ENCODE measurements around the gene ASPHD2. TPM values are rescaled to one million over a fixed set of nuclear protein-coding genes. Genes with fewer than 3 reads are reported as not detected.

ASPHD2 gene, protein sequence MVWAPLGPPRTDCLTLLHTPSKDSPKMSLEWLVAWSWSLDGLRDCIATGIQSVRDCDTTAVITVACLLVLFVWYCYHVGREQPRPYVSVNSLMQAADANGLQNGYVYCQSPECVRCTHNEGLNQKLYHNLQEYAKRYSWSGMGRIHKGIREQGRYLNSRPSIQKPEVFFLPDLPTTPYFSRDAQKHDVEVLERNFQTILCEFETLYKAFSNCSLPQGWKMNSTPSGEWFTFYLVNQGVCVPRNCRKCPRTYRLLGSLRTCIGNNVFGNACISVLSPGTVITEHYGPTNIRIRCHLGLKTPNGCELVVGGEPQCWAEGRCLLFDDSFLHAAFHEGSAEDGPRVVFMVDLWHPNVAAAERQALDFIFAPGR
- total RNA-seq: 1 to 10 TPM in 1 of 2 donors, under 1 TPM in 1; 0.31 to 1.4 TPM
- 1 to 10 TPM in 1 of 2 donors, under 1 TPM in 1; 0.45 to 1.6 TPM for polyA plus RNA-seq
- long read RNA-seq, donor 1: 0 reads
- long read RNA-seq, donor 2: 0 reads
- long read RNA-seq, donor 3: 0 reads
- long read RNA-seq, donor 4: 0 reads
- long read RNA-seq, donor 5, partial matches to known transcripts: 5 of 15 reads
- long read RNA-seq, donor 5, other reads (novel, unspliced or antisense): 9 of 15 reads

DNA sequence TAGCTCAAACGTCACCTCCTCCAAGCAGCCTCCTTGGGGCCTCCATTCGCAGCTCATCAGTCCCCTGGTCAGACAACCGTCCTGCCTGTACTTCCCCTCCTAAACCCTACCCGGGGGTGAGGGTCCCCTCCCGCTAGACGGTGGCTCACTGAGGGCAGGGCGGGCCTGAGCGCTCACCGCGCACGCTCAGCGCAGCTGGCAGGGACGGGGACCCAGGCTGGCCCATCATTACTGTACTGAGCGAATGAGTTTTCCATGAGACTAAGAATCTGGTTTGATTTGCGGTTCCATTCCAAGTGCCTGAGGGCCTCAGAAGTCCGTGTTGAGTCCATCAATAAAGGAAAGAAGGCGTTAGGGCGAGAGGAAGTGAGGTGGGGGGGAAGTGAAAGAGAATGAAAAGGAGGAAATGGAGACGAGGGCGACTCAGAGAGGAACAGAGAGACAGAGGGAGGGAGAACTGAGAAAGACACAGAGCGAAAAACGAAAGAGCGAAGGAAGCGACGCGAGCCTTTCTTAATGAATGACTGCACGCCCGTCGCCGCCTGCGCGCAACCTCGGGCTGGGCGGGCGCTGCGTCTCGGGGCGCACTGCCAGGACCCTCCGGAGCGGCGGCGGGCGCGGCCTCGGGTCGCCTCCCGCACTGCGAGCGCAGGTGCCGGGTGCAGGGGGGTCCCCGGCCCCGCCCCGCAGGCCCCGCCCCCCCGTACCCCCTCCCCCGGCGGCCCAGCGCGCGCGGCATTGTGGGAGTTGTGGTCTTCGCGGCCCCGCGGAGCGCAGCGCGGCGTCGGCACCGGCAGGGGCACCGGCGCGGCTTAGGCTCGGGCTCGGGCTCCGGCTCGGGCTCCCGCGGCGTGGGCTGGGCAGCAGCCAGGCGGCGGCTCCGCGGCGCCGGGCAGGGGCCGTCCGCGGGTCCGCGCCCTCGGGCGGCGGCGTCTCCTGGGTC, at the start of gene ASPHD2:
Gene ASPHD2, plus strand, starts transcription at position 746 of the 943 bp plus-strand sequence. CDS start 4,356 bp downstream, outside the sequence.
- DNase-seq (peak; percentile 73 to 76 (median 74)), ATAC-seq (ENCODE audit: insufficient read depth, low FRiP score) (peak; percentile 88)
- TF ChIP-seq, protein P1, sequence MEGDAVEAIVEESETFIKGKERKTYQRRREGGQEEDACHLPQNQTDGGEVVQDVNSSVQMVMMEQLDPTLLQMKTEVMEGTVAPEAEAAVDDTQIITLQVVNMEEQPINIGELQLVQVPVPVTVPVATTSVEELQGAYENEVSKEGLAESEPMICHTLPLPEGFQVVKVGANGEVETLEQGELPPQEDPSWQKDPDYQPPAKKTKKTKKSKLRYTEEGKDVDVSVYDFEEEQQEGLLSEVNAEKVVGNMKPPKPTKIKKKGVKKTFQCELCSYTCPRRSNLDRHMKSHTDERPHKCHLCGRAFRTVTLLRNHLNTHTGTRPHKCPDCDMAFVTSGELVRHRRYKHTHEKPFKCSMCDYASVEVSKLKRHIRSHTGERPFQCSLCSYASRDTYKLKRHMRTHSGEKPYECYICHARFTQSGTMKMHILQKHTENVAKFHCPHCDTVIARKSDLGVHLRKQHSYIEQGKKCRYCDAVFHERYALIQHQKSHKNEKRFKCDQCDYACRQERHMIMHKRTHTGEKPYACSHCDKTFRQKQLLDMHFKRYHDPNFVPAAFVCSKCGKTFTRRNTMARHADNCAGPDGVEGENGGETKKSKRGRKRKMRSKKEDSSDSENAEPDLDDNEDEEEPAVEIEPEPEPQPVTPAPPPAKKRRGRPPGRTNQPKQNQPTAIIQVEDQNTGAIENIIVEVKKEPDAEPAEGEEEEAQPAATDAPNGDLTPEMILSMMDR (IDR thresholded peaks at IDR 0.05; ENCODE audit: control extremely low read depth, extremely low read depth): no peak
- peak within 1 kb of the TSS in 1 of 2 donors; percentile 61 for H3K9ac ChIP-seq (ENCODE audit: insufficient read depth in 1 of 2, low read length in 2 of 2)
- H3K9me3 ChIP-seq (ENCODE audit: control insufficient read depth in 4 of 4, insufficient read depth in 3 of 4, low read length in 3 of 4): peaks cover 0 to 3% (median 0%) of the 10 kb centered on the region in 4 donors
- WGBS, 2 donors: 1% methylated on average over 77 to 96 of the region's 96 CpGs
- peaks cover 0 to 22% (median 15%) of the 10 kb centered on the region in 3 donors for H3K27me3 ChIP-seq (ENCODE audit: control insufficient read depth in 3 of 3, insufficient read depth in 3 of 3, low read length in 2 of 3)
- no peaks in the 10 kb centered on the region for H3K36me3 ChIP-seq (ENCODE audit: control insufficient read depth in 4 of 4, insufficient read depth in 4 of 4, low read length in 4 of 4)
- H3K4me1 ChIP-seq (ENCODE audit: control insufficient read depth in 5 of 5, insufficient read depth in 5 of 5, low read length in 5 of 5): peaks cover 0 to 7% (median 0%) of the 10 kb centered on the region in 5 donors
- H3K27ac ChIP-seq (ENCODE audit: low read depth in 1 of 2, low read length in 1 of 2): peak within 1 kb of the TSS; percentile 8 to 26
- H3K4me3 ChIP-seq: peak within 1 kb of the TSS; percentile 66

DNA sequence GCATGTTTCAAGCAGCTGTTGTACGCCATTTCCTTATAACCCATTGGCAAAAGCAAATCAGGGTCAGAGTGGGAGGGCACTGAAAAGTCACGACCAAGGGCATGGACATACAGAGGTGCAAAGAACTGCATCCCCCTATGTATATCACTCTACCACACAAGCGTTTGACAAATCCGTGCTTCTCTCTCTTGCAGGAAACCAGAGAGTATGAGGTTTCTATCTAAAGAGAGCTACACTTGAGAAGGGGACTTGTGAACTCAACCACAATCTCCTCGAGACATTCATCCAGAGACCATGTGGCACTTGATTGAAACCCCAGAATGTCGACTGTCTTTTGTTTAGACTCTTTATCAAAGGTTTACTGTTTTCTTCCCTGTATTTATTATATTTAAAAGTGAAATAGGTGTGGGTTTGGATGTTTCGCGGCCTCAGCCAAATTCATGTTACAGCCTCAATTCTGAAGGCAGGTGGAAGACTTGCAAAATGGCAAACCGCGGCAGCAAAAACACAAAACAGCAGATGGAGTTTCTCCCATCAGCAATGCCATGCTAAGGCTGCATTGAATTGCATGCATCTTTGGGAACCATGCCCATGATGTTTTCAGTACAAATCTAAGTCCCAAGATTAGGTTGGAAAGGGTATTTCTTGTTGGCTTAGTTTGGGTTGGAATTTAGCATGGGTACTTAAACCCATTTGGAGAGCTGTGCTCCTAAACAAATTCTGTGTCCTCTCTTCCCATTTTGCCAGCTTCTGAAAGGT, 48.8 kb upstream of the ASPHD2 start:
- H3K9ac ChIP-seq (ENCODE audit: insufficient read depth in 1 of 2, low read length in 2 of 2): no peak overlapping the region
- 71 to 82% methylated on average over 10 of the region's 10 CpGs for WGBS, 2 donors
- peaks cover 0 to 9% (median 0%) of the 10 kb centered on the region in 4 donors for H3K9me3 ChIP-seq (ENCODE audit: control insufficient read depth in 4 of 4, insufficient read depth in 3 of 4, low read length in 3 of 4)
- no peaks in the 10 kb centered on the region for H3K36me3 ChIP-seq (ENCODE audit: control insufficient read depth in 4 of 4, insufficient read depth in 4 of 4, low read length in 4 of 4)
- TF ChIP-seq, protein P1 (IDR thresholded peaks at IDR 0.05; ENCODE audit: control extremely low read depth, extremely low read depth): no peak
- ATAC-seq (ENCODE audit: insufficient read depth, low FRiP score): no peak
- H3K27ac ChIP-seq (ENCODE audit: low read depth in 1 of 2, low read length in 1 of 2): no peak overlapping the region
- peaks cover 0 to 3% (median 0%) of the 10 kb centered on the region in 3 donors for H3K27me3 ChIP-seq (ENCODE audit: control insufficient read depth in 3 of 3, insufficient read depth in 3 of 3, low read length in 2 of 3)
- H3K4me1 ChIP-seq (ENCODE audit: control insufficient read depth in 5 of 5, insufficient read depth in 5 of 5, low read length in 5 of 5): peaks cover 0 to 1% (median 0%) of the 10 kb centered on the region in 5 donors
- no peak for DNase-seq
- H3K4me3 ChIP-seq: no peak overlapping the region

DNA sequence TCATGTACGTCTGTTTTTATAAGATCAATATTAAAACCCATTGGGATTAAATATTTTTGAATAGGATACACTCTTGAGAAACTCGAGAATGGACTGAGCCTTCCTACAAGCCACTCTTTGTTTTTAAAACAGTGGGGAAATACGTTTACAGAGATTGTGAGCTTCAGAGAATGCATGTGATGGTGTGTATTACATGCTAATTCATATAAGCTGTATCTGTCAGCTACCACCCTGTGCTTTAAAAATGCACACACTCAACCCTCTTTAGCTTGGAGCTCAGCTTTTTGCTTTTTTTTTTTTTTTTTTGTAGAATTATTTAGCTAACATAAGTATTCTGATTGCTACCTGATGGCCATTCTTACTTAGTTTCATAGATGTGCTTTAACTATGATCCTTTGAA, 46.3 kb upstream of the ASPHD2 start:
- peaks cover 0 to 1% (median 0%) of the 10 kb centered on the region in 5 donors for H3K4me1 ChIP-seq (ENCODE audit: control insufficient read depth in 5 of 5, insufficient read depth in 5 of 5, low read length in 5 of 5)

More for the DNA sequence above, 46.3 kb upstream of the ASPHD2 start:
- no peak overlapping the region for H3K27ac ChIP-seq (ENCODE audit: low read depth in 1 of 2, low read length in 1 of 2)
- no peaks in the 10 kb centered on the region for H3K27me3 ChIP-seq (ENCODE audit: control insufficient read depth in 3 of 3, insufficient read depth in 3 of 3, low read length in 2 of 3)
- DNase-seq: no peak
- H3K9ac ChIP-seq (ENCODE audit: insufficient read depth in 1 of 2, low read length in 2 of 2): no peak overlapping the region
- 60 to 81% methylated on average over 3 of the region's 3 CpGs for WGBS, 2 donors
- peaks cover 0 to 11% (median 0%) of the 10 kb centered on the region in 4 donors for H3K9me3 ChIP-seq (ENCODE audit: control insufficient read depth in 4 of 4, insufficient read depth in 3 of 4, low read length in 3 of 4)
- no peaks in the 10 kb centered on the region for H3K36me3 ChIP-seq (ENCODE audit: control insufficient read depth in 4 of 4, insufficient read depth in 4 of 4, low read length in 4 of 4)
- H3K4me3 ChIP-seq: no peak overlapping the region
- no peak for ATAC-seq (ENCODE audit: insufficient read depth, low FRiP score)
- TF ChIP-seq, protein P1 (IDR thresholded peaks at IDR 0.05; ENCODE audit: control extremely low read depth, extremely low read depth): no peak
